SK-N-SH treated with all-trans-retinoic acid at 6 μM for 48 hours (cell line): Measurements from ENCODE around the gene RAD51B.

ENCODE experiments used
- ARNTL ChIP-seq: fragments of 450-650 bp; formaldehyde crosslinking; IDR thresholded peaks from 2 replicates; pipeline ENCODE4 v1.5.0; 2020; ENCODE audit warnings: low read depth, mild to moderate bottlenecking, moderate library complexity, borderline replicate concordance
- GLIS3 ChIP-seq: fragments of 250-450 bp; sonication (Bioruptor Pico); IDR thresholded peaks from 2 replicates; pipeline ENCODE4 v1.5.0; 2020; ENCODE audit warnings: mild to moderate bottlenecking, moderate library complexity
- RARB ChIP-seq: fragments of 250-450 bp; sonication (Bioruptor Pico); IDR thresholded peaks from 2 replicates; pipeline ENCODE4 v1.8.0; 2021; ENCODE audit warnings: mild to moderate bottlenecking, moderate library complexity
- TCF4 ChIP-seq: fragments of 250-450 bp; sonication (Bioruptor Pico); IDR thresholded peaks from 2 replicates; pipeline ENCODE4 v1.8.0; 2021; ENCODE audit warnings: mild to moderate bottlenecking, moderate library complexity, borderline replicate concordance
- TF ChIP-seq, protein P1 (sequence below): fragments of 250-450 bp; sonication (Bioruptor Pico); IDR thresholded peaks from 2 replicates; pipeline ENCODE4 v1.8.0; 2021; ENCODE audit warnings: low read depth, mild to moderate bottlenecking, moderate library complexity, borderline replicate concordance
- TF ChIP-seq, protein P2 (sequence below): fragments of 250-450 bp; sonication (Bioruptor Pico); IDR thresholded peaks from 2 replicates; pipeline ENCODE4 v1.5.0; 2020; ENCODE audit warnings: mild to moderate bottlenecking, moderate library complexity

DNA sequence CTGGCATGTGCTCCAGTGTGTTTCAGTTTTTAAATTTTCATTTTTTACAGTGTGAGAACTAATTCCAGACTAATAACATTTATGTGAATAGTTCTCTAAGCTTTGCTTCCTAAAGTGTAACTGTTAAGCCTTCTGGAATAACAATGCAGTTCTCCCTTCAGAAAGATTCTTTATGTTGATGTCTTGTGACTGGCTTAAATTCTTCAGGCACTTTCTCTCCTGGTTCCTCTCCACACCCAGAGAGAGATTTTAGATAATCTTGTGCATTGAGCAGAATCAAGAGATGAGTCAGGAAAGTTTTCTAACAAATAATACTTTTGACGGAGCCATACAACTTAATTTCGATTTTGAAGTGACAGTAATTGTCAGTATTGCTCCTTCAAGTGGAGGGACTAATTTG is 118.5 kb downstream of the RAD51B start:
- TF ChIP-seq, protein P1, sequence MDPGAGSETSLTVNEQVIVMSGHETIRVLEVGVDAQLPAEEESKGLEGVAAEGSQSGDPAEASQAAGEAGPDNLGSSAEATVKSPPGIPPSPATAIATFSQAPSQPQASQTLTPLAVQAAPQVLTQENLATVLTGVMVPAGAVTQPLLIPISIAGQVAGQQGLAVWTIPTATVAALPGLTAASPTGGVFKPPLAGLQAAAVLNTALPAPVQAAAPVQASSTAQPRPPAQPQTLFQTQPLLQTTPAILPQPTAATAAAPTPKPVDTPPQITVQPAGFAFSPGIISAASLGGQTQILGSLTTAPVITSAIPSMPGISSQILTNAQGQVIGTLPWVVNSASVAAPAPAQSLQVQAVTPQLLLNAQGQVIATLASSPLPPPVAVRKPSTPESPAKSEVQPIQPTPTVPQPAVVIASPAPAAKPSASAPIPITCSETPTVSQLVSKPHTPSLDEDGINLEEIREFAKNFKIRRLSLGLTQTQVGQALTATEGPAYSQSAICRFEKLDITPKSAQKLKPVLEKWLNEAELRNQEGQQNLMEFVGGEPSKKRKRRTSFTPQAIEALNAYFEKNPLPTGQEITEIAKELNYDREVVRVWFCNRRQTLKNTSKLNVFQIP (CRISPR knock-in tag) = no peak
- TF ChIP-seq RARB (CRISPR knock-in tag) (no peak), ARNTL (CRISPR knock-in tag) (no peak), TCF4 (CRISPR knock-in tag) (no peak), GLIS3 (CRISPR knock-in tag) (no peak)
- TF ChIP-seq, protein P2, sequence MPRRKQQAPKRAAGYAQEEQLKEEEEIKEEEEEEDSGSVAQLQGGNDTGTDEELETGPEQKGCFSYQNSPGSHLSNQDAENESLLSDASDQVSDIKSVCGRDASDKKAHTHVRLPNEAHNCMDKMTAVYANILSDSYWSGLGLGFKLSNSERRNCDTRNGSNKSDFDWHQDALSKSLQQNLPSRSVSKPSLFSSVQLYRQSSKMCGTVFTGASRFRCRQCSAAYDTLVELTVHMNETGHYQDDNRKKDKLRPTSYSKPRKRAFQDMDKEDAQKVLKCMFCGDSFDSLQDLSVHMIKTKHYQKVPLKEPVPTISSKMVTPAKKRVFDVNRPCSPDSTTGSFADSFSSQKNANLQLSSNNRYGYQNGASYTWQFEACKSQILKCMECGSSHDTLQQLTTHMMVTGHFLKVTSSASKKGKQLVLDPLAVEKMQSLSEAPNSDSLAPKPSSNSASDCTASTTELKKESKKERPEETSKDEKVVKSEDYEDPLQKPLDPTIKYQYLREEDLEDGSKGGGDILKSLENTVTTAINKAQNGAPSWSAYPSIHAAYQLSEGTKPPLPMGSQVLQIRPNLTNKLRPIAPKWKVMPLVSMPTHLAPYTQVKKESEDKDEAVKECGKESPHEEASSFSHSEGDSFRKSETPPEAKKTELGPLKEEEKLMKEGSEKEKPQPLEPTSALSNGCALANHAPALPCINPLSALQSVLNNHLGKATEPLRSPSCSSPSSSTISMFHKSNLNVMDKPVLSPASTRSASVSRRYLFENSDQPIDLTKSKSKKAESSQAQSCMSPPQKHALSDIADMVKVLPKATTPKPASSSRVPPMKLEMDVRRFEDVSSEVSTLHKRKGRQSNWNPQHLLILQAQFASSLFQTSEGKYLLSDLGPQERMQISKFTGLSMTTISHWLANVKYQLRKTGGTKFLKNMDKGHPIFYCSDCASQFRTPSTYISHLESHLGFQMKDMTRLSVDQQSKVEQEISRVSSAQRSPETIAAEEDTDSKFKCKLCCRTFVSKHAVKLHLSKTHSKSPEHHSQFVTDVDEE (CRISPR knock-in tag) = no peak
